HG02852 (cell line): ENCODE measurements around the gene PYHIN1.

ENCODE experiments used
- ATAC-seq: cut with Tn5 transposase; IDR thresholded peaks from one replicate; pipeline ENCODE4 v1.9.1; 2021; ENCODE audit warnings: mild to moderate bottlenecking, moderate library complexity; ENCODE audit not compliant: unreplicated experiment

The PYHIN1 gene

DNA sequence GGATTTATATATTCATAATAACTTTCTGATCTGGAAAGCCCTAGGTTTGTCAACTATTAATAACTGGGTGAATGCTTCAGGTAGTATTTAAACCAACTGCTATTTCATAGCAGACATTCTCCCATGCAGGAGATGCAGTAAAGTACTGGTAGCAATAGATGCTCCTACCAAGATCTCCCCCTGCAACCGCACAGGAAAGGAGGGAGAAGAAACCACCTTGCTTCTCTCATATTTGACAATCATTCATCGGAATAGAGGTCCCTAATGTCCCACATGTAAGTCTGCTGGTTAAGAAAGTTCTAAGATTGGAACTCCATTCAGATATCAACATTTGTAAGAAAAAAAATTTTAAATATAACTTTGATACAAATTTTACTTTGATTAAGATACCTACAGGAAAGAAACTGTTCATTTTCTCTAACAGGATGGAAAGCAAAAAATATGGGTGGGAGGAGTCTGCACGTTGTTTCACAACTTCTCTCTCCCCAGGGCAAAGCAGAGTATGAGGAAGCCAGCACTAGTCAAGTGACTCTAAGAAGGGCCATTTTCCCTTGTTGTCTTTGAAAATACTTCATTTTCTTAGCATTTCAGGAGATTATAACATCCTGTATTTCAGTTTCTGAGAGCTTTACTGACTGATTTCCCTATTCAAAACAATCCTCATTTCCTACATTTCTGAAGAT lies at the start of gene PYHIN1:
TSS of gene PYHIN1 (plus strand) at position 498 of the 683 bp plus-strand sequence. CDS start 5,359 bp downstream, outside the sequence.
- ATAC-seq = no peak

DNA sequence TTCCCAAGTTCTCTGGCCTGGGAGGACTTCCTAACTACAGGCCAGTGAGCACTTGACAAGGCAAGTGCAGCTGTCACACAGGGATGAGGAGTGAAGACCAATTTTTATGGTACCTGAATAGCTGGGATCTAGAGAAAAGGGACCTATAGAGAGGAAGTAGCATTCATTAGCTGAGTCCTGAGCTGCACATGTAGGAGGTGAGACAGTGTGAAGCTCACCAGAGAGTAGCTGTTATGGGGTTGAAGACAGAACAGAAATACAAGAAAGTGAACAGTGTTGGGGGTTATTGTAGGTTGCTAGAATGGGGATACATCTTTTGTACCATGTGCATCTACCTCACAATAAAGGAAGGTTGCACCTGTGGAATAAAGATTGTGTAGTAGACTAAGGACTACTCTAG lies 37.7 kb upstream of the PYHIN1 start:
- no peak for ATAC-seq

DNA sequence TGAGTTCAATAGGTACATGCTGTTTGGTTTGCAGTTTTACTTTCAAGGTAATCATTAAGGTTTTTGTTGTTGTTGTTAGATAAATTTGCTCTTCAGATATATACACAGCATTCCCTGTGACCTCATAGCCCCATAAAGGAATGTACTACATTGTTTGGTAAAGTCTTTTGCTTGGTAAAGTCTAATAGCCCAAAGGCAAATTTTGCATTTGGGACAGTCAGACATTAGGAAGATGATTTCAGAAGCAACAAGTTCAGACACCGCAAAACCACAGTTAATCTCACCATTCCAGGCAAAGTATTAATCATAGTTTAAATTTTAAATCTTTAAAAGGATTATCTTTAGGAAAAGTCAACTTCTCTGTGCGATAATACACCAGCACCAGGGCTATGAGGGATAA lies 32.6 kb upstream of the PYHIN1 start:
- no peak for ATAC-seq

DNA sequence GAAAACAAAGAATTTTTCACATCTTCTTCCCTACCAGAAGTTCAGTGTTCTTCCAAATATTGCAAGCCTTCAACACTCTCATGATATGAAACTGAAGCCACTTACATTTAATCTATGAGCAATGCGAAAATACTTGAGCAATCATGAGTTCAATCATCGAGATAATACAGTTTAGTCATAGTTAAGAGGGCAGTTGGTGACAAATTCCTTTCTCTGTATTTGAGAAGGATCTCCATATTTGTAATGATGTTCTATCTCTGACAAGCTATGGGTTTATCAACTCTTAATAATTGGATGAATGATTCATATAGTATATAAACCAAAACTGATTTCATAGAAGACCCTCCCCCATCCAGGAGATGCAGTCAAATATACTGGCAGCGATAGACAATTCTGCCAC lies 29.7 kb upstream of the PYHIN1 start:
- no peak for ATAC-seq

DNA sequence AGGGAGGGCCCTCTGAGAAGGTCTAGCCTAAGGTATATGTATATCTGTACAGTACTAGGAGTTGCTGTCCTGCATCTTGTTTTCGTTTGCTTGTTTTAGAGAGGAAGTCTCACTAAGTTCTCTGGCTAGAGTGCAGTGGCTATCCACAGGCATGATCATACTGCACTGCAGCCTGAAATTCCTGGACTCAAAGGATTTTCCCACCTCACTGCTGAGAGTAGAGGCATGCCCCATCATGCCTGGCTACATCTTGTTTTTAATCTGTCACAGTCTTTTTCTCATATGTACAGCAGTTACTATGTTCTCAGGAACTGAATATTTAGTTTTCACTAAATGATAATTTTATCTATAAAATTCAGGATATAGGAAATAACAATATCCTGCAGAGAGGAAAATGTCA lies 15.3 kb upstream of the PYHIN1 start:
- ATAC-seq = no peak

DNA sequence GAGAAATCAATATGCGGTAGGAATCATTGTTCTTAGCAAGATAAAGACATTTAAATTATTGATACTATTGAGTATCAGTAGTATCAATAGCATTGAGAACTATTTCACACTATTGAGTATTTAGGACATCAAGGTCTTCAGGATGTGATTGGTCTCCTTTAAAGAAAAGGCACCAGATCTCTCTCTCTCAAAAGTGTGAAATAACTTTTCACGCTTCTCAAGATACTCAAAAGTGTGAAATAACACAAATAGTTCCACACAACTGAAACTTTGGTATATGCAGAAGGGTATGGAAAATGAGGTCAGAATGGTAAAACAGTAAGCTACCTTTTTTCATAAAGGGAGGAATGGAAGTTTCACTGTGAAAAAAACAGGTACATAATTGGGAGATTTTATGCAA lies 6.7 kb upstream of the PYHIN1 start:
- ATAC-seq = no peak

DNA sequence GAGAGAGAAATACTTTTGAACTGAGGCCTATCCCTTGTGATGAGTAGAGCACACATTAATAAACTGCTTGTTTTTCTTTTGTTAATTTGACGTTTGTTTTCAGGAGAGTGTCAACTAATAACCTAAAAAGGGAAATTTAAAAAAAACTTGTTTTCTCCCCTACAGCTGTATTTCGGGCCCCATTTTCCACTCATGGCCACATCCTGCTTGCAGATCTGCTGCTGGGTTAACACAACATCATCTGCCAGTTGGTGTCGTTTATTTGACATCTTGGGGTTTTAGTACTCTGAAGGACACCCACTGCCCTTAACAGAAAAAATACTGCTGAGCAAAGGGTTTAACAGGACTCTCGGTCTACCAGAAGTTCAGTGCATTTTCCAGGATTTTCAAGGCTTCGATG lies 848 bp upstream of the PYHIN1 start:
- no peak for ATAC-seq

DNA sequence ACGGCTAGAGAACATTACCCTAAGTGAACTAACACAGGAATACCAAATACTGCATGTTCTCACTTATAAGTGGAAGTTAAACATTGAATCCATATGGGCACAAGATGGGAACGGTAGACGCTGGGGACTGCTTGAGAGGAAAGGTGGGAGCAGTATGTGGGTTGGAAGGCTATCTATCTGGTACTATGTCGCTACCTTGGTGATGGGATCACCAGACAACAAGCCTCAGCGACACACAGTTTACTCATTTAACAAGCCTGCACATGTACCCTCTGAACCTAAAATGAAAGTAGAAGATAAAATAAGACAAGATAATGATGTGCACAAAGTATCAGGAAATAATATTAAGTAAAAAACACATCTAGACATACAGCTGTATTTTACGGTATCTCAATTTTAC lies 819 bp downstream of the PYHIN1 start:
- no peak for ATAC-seq

DNA sequence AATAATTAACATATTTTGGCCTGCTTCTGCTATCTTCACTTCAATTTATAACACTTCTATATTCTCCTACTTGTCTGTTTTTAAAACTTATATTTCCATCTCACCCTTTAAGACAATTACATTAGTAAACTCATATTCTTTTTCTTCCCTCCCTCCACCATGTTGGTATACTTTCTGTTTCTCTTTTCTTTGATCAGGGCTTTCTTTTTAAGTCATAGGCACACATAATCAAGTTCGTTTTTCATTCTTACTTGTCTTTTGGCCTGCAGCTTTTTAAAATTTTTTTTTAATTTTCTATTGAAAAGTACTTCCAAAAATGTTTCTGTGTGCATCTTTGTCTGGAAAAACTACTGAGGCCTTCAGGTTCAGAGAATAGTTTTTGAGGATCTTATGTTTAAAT lies 2.3 kb downstream of the PYHIN1 start:
- ATAC-seq = no peak

DNA sequence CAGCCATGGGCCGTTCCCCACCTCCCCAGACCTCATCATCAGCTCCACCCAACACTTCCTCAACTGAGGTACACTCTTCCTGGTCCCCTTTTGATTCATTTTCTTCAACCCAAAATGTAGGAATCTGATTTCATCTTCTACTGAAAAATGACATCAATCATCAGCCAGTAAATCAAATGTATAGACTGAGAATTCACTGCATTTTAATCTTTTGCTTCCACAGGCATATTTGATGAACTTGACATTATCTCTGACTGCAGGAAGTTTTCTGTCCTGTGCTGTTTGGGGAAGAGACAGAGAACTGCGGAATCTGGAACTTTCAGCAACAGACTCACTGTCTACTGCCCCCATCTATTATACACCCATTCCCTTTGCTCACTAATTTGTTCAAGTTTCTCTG lies 7.8 kb downstream of the PYHIN1 start:
- ATAC-seq = no peak

DNA sequence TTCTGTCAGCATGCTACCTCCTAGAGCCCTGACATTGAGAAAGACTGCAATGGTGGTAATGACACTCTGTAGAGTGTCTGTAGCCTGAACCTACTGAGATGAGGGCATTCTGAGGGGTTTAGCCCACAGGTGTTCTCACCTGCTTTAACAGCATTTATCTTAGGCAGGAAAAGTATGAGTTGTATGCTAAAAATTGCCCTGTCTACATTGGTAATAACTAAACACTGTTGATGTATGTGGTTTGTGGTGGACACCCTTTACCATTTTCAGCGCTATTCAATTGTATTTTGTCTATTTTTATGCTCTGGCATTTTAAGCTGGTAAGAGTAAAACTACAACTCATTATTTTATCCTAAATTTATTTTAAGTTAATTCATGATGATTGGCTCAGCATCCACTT lies 10.0 kb downstream of the PYHIN1 start:
- no peak for ATAC-seq

DNA sequence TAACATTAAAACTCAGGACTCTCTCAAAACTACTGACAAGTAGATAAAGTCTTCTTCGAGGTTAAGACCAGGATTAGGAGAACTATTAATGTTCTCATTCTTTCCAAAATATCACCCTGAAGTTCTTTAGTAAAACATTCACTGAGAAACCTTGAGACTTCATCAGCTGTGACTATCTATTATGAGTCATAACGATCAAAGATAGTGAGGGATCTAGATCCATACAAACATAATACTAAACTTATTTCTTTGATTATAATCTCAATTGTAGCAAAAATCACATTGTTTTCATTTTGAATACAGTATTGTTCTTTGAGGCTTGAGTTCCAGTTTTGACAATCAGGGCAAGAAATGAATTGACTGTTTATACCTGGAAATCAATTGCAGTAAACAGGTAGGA lies 11.1 kb downstream of the PYHIN1 start:
- no peak for ATAC-seq

DNA sequence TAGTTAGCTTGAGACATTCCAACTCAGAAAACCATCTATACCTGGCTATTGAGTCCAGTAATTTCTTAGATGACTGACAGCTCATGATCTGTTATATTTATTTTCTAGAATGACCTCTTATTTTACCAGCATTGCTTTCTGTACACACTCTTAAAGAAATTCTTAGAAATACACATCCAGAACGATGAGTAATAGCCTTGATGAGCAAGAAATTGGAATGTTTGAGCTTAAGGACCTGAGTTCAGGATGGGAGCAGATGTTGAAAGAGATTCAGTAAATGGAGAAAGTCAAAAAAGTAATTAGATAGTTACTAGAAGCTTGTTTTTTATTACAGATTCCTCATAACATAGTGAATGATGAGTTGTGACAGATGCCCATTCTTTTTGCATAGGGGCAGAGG lies 11.7 kb downstream of the PYHIN1 start:
- no peak for ATAC-seq

DNA sequence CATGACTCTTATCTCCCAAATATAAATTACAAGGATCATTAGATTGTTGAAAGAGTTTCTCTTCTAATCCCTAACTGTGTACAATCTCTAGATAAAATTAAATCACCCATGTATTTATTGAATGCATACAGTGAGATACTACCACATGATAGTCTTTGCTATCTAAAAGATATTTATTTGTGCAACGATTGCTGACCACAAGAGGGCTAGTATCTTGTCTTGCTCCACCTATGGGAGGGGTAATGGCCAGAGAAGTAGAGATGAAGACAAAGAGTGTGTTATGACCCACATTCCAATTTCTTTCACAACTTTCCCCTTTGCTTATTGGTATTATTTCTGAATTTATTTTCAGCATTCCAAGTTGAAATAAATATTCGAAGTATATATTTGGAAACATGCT lies 13.7 kb downstream of the PYHIN1 start:
- ATAC-seq = no peak

DNA sequence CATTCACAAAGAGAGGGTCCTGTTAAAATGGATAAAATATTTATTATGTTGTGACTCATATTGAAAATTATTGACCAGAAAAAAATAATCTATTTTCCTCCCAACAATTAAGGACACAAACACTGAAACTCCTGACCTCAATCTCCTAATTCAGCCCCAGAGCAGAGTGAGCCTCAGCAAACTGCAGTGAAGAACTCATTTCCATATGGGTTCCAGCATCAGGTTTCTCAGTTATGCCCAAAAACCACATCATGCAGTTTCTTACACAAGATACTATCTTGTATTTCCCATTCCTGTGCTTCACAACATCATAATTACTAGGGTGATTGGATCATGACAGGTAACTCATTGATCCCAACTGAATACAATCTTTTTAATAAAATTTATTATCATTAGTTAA lies 15.4 kb downstream of the PYHIN1 start:
- ATAC-seq = no peak

DNA sequence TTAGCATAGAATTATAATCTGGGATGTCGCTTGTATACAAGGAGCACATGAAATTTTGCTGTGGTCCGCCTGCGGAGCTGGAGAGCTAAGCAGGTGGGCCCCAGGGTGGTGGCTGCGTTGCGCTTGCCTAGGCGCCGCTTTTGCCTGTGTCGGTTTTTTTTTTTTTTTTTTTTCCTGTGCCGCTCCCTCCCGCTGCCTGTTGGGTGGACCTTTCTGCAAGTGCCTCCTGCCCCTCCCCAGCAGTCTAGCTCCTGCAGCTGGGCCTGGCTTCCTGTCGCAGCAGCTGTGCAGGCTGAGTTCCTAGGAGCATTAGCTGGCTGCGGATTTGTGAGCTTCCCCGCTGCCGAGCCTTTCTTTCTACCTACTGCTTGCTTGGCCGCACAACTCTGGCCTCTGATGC lies 20.6 kb downstream of the PYHIN1 start:
- no peak for ATAC-seq

DNA sequence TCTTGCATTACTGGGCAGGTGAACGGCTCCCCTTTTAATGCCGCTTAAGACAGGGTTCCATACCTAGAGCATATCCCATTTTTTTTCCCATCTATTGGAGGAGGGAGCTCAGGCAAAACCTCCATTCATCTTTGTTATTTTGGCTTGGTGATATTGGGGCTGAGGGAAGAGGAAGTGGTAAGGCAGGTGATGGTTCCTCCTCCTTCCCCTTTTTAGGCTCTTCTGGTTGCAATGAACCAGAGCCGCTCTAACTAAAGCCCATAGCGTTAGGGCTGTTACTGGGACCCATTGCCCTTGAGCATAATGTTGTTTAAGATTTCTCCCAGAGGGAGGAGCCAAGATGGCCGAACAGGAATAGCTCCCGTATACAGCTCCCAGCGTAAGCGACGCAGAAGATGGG lies 21.1 kb downstream of the PYHIN1 start:
- ATAC-seq = no peak

DNA sequence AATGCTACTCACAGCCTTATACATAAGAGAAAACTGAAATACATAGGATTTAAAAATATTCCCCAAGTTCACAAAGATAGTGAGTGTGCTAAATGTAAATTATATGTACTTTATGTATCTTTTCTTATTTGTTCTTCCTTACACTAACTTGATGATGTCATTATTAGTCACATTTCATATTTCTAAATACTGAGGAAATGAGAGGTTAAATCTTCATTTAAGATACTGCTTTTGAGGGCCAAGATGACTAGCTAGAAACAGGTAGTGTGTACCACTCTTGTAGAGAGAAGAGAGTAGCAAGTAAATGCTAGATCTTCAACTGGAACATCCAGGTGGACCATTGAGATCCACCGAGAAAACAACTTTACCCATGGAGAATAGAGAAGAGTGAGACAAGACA lies 29.8 kb downstream of the PYHIN1 start:
- no peak for ATAC-seq

DNA sequence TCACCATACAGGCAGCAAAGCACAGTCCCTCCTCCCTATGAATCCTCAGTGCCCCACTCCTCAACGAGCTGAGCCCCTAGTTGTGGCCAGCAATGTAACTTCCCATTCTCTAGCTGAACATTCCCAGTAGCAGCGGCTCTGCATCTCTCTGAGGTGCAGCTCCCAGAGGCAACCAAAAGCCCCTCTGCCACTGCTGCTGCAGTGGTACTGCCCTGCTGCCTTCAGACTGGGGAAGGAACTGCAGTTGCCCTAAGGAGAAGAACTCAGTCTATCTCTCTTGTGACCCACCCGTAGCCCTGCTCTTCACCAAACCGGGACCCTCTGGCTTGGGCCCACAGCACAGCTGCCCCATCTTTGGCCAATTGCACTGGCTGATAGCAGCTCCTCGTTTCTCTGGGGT lies 31.6 kb downstream of the PYHIN1 start:
- ATAC-seq = no peak

DNA sequence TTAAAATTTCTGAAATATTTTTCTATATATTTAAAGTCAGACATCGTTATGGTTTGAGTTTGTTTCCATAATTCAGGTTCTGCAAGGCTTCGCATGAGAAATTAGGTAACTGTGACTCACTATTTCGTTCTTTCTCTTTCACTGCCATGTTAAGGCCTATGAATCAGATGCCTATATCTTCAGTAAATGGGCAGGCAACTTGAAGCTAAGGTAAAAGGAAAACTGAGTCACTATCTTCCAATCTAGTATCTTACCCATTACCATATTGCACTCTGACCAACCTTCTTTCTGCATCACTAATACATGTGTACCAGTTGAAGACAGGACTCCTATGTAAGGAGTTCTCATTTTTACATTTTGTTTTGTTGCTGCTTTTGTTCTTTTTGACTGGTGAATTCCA lies 37.8 kb downstream of the PYHIN1 start:
- no peak for ATAC-seq

DNA sequence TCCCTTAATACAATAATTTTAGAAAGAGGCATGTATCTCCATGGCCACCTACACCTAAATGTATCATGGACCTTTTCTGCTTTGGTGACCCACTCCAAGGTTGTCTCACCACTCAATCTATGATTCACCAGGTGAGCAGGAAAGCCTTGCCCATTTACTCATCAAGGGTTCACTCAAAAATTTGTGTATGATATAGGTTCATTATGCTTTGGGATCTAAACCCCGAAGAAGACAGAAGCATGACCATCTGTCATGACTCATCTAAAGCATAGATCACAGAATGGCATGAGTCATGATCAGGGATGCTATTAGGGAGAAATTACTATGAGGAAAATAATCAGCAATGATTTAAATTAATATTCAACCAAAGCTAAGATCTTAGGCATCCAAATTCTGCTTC lies 38.5 kb downstream of the PYHIN1 start:
- no peak for ATAC-seq

DNA sequence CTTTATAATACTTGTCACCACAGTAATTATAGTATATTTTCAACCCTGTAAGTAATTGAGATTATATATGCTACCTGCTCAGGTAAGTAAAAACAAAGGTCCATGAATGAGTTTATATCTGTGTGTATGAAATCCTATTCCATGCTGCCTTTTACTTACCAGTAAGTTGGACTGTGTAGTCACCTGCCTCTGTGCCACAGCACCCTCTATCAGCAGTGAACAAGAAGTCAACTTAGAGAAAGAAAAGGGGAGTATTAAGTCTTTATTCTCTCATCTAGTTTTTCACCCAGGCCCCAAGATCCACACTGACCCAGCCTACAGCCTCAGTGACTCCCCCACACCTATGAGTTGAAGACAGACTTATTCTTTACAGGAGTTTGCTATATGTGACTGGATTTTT lies 41.5 kb downstream of the PYHIN1 start:
- no peak for ATAC-seq

DNA sequence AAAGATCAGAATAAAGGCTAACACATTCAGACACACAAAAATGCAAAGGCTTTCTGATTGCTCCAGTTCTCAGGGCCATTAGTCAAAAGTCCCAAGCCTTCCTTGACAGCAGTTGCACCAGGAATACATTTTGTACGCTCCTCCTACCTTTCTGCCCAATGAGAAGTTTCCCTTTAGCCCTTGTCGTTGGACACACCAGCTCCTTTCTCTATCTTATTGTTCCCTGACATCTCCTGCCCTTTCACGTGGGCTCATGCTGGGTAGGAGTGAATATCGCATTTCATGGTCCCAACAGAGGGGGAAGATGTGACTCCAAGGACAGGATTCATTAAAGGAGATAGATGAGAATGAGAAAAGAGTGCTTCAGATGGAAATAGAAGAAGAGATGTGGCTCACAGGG lies 44.9 kb downstream of the PYHIN1 start:
- no peak for ATAC-seq
